ENCODE measurements around the gene GMCL2.

- no peak for TF ChIP-seq CTCF (IDR thresholded peaks at IDR 0.05)
- TF ChIP-seq POLR2A (IDR thresholded peaks at IDR 0.05): no peak
Observed at GRCh38 chr5:178189433-178189832, 2.3 kb upstream of the GMCL2 start.
